H1 (cell line): ENCODE results near the gene USP53. TPM values are rescaled to one million over a fixed set of nuclear protein-coding genes. Genes with fewer than 3 reads are reported as not detected.

Experiments used
- CTCF ChIA-PET: fragments of 300-600 bp; sonication (Branson Sonifier 250); formaldehyde crosslinking; loops from one replicate; lab custom pipeline; 2021; ENCODE audit not compliant: partially characterized antibody; lab: Charles Lee
- POLR2A ChIA-PET: fragments of 300-600 bp; sonication (Branson Sonifier 250); formaldehyde crosslinking; loops from one replicate; lab custom pipeline; 2021; ENCODE audit warnings: inconsistent platforms; ENCODE audit not compliant: partially characterized antibody; lab: Charles Lee
- DNase-seq, 2 experiments: peaks; one replicate each; pipeline versions ENCODE4 v3.0.0 to v3.0.0-alpha.2; 2010 to 2022; ENCODE audit warnings: low spot score in 2 of 2, low read depth in 1 of 2, mixed read lengths in 1 of 2
- FAIRE-seq: peaks from 2 replicates; lab custom pipeline; 2011; peaks lifted over from hg19 to GRCh38; lab: Jason Lieb, UNC
- H2AFZ ChIP-seq: 2 replicates; pipeline ENCODE4 v1.8.1; 2012; ENCODE audit warnings: low read length, inconsistent platforms
- H2AK5ac ChIP-seq: 2 replicates; pipeline ENCODE4 v1.6.1; 2013; ENCODE audit warnings: low read depth, low read length
- H2BK120ac ChIP-seq: replicated peaks from 2 replicates; pipeline ENCODE3; 2013; ENCODE audit warnings: low read depth, low read length, inconsistent platforms
- H2BK12ac ChIP-seq: 2 replicates; pipeline ENCODE4 v1.6.1; 2013; ENCODE audit warnings: low read depth, low read length
- H2BK15ac ChIP-seq: 2 replicates; pipeline ENCODE4 v1.6.1; 2013; ENCODE audit warnings: low read length
- H2BK20ac ChIP-seq: 2 replicates; pipeline ENCODE4 v1.6.1; 2013; ENCODE audit warnings: low read length
- H2BK5ac ChIP-seq: 2 replicates; pipeline ENCODE4 v1.6.1; 2013; ENCODE audit warnings: low read depth, low read length
- H3K14ac ChIP-seq: 2 replicates; pipeline ENCODE4 v1.6.1; 2013; ENCODE audit warnings: inconsistent platforms; ENCODE audit not compliant: insufficient read length
- H3K18ac ChIP-seq: 2 replicates; pipeline ENCODE4 v1.6.1; 2013; ENCODE audit warnings: low read length; ENCODE audit errors: extremely low read depth
- H3K23ac ChIP-seq: 2 replicates; pipeline ENCODE4 v1.6.1; 2013; ENCODE audit warnings: inconsistent platforms; ENCODE audit not compliant: insufficient read length
- H3K23me2 ChIP-seq: 2 replicates; pipeline ENCODE4 v1.6.1; 2013; ENCODE audit warnings: low read depth, low read length
- H3K27ac ChIP-seq: 2 replicates; pipeline ENCODE4 v1.6.1; 2011; ENCODE audit warnings: low read depth, low read length, inconsistent platforms
- H3K27me3 ChIP-seq, 4 experiments: replicated peaks in 1 of 4; 1 replicate in 1 of 4; 2 replicates in 3 of 4; pipeline versions ENCODE4 v1.6.1 to v1.8.1; 2011 to 2013; ENCODE audit warnings: low read length in 3 of 4, mild to moderate bottlenecking in 3 of 4, inconsistent platforms in 2 of 4, mixed read lengths in 2 of 4, moderate library complexity in 1 of 4; ENCODE audit not compliant: control insufficient read depth in 3 of 4, insufficient read depth in 3 of 4; ENCODE audit errors: extremely low read depth in 1 of 4
- H3K36me3 ChIP-seq, 4 experiments: 2 replicates each; pipeline versions ENCODE4 v1.6.1 to v1.8.1; 2011 to 2013; ENCODE audit warnings: mild to moderate bottlenecking in 4 of 4, low read length in 3 of 4, moderate library complexity in 2 of 4, control low read depth in 1 of 4, inconsistent platforms in 1 of 4; ENCODE audit not compliant: insufficient read depth in 4 of 4, control insufficient read depth in 2 of 4
- H3K4ac ChIP-seq: replicated peaks from 2 replicates; pipeline ENCODE3; 2013; ENCODE audit warnings: low read length, low read depth, mixed read lengths, inconsistent platforms; ENCODE audit not compliant: insufficient read length
- H3K4me1 ChIP-seq, 4 experiments: replicated peaks in 1 of 4; 1 replicate in 1 of 4; 2 replicates in 3 of 4; pipeline versions ENCODE4 v1.6.1 to v1.8.1; 2011 to 2013; ENCODE audit warnings: low read length in 3 of 4, inconsistent platforms in 2 of 4, mixed read lengths in 1 of 4; ENCODE audit not compliant: insufficient read depth in 4 of 4, control insufficient read depth in 3 of 4
- H3K4me2 ChIP-seq, 2 experiments: 2 replicates each; pipeline versions ENCODE4 v1.6.1 to v1.8.1; 2011 to 2013; ENCODE audit warnings: low read depth in 2 of 2, low read length in 2 of 2, control low read depth in 1 of 2, inconsistent platforms in 1 of 2, mild to moderate bottlenecking in 1 of 2; ENCODE audit not compliant: insufficient read depth in 1 of 2
- H3K4me3 ChIP-seq, 4 experiments: fragments of 200-600, 300-600 bp in 1 of 4; sonication (generic), shearing (Covaris generic), sonication (Bioruptor Twin) in 1 of 4; 2 replicates each; pipeline versions ENCODE4 v1.5.1 to v1.8.1; 2011 to 2016; ENCODE audit warnings: low read length in 4 of 4, low read depth in 3 of 4, control low read depth in 2 of 4, inconsistent platforms in 2 of 4, mild to moderate bottlenecking in 2 of 4, mixed read lengths in 1 of 4, moderate library complexity in 1 of 4; ENCODE audit not compliant: insufficient read depth in 2 of 4; ENCODE audit errors: extremely low read depth in 1 of 4
- H3K56ac ChIP-seq: replicated peaks from 2 replicates; pipeline ENCODE3; 2013; ENCODE audit warnings: low read depth, mild to moderate bottlenecking, mixed read lengths, low read length, inconsistent platforms; ENCODE audit not compliant: insufficient read length
- H3K79me1 ChIP-seq: 2 replicates; pipeline ENCODE4 v1.6.1; 2013; ENCODE audit warnings: low read depth, low read length, control low read depth
- H3K79me2 ChIP-seq, 2 experiments: 2 replicates each; pipeline versions ENCODE4 v1.6.1 to v1.8.1; 2012 to 2013; ENCODE audit warnings: low read length in 2 of 2, mild to moderate bottlenecking in 2 of 2, inconsistent platforms in 1 of 2; ENCODE audit not compliant: insufficient read depth in 2 of 2, control insufficient read depth in 1 of 2
- H3K9ac ChIP-seq, 4 experiments: replicated peaks in 1 of 4; 1 replicate in 1 of 4; 2 replicates in 3 of 4; pipeline versions ENCODE4 v1.6.1 to v1.8.1; 2011 to 2013; ENCODE audit warnings: low read depth in 3 of 4, low read length in 3 of 4, control low read depth in 2 of 4, mild to moderate bottlenecking in 2 of 4, moderate library complexity in 2 of 4, inconsistent platforms in 1 of 4; ENCODE audit errors: extremely low read depth in 1 of 4
- H3K9me3 ChIP-seq, 2 experiments: 2 replicates each; pipeline versions ENCODE4 v1.6.1 to v1.8.1; 2012 to 2013; ENCODE audit warnings: mild to moderate bottlenecking in 2 of 2, moderate library complexity in 2 of 2, control low read depth in 1 of 2, inconsistent platforms in 1 of 2, low read depth in 1 of 2, low read length in 1 of 2, mixed read lengths in 1 of 2; ENCODE audit not compliant: insufficient read depth in 2 of 2
- H4K20me1 ChIP-seq, 2 experiments: replicated peaks in 1 of 2; 2 replicates each; pipeline versions ENCODE3 to v1.8.1; 2011 to 2013; ENCODE audit warnings: inconsistent platforms in 2 of 2, low read length in 2 of 2, mild to moderate bottlenecking in 1 of 2; ENCODE audit not compliant: insufficient read depth in 2 of 2, control insufficient read depth in 1 of 2
- H4K5ac ChIP-seq: 2 replicates; pipeline ENCODE4 v1.6.1; 2013; ENCODE audit warnings: low read length, low read depth, mixed read lengths, inconsistent platforms; ENCODE audit not compliant: insufficient read length
- H4K8ac ChIP-seq: 2 replicates; pipeline ENCODE4 v1.8.0; 2013; ENCODE audit warnings: mild to moderate bottlenecking, moderate library complexity, low read length, inconsistent platforms; ENCODE audit not compliant: insufficient read depth; ENCODE audit errors: extremely low read depth
- H4K91ac ChIP-seq: replicated peaks from 2 replicates; pipeline ENCODE3; 2013; ENCODE audit warnings: low read length, mixed read lengths, inconsistent platforms; ENCODE audit not compliant: insufficient read length
- ASH2L ChIP-seq: fragments of 200-600, 300-600 bp; sonication (generic); IDR thresholded peaks from one replicate; pipeline ENCODE4 v1.7.1; 2017; ENCODE audit warnings: low read length
- ATF3 ChIP-seq: IDR thresholded peaks from 2 replicates; pipeline ENCODE4 v1.6.1; 2011; ENCODE audit warnings: low read depth, mild to moderate bottlenecking, low read length; ENCODE audit not compliant: insufficient read depth
- BCL11A ChIP-seq, 2 experiments: IDR thresholded peaks; one replicate each; pipeline ENCODE4 v1.6.1; 2011; ENCODE audit warnings: low read depth in 2 of 2, low read length in 2 of 2, mild to moderate bottlenecking in 2 of 2
- CEBPB ChIP-seq: IDR thresholded peaks from 2 replicates; pipeline ENCODE4 v1.6.1; 2012; ENCODE audit warnings: low read depth, low read length
- CTBP2 ChIP-seq: IDR thresholded peaks from 2 replicates; pipeline ENCODE4 v1.7.0; 2011; ENCODE audit warnings: borderline replicate concordance, mild to moderate bottlenecking, moderate library complexity, mixed read lengths, low read length; ENCODE audit not compliant: insufficient read depth, insufficient read length
- HDAC6 ChIP-seq: IDR thresholded peaks from one replicate; pipeline ENCODE4 v1.7.1; 2012; ENCODE audit warnings: low read depth, mild to moderate bottlenecking, inconsistent platforms, low read length, moderate library complexity
- JUN ChIP-seq: IDR thresholded peaks from 2 replicates; pipeline ENCODE4 v1.6.1; 2011; ENCODE audit warnings: low read depth, mild to moderate bottlenecking, improper control_type of control experiment, low read length
- NANOG ChIP-seq: IDR thresholded peaks from 2 replicates; pipeline ENCODE4 v1.6.1; 2011; ENCODE audit warnings: low read length, low read depth, mild to moderate bottlenecking, inconsistent platforms; ENCODE audit not compliant: insufficient read depth, poor library complexity, severe bottlenecking
- SAP30 ChIP-seq: fragments of 300-600 bp; sonication (generic); IDR thresholded peaks from 2 replicates; pipeline ENCODE4 v1.7.1; 2012; ENCODE audit warnings: low read length, moderate library complexity, mild to moderate bottlenecking, inconsistent platforms; ENCODE audit not compliant: insufficient read depth, insufficient replicate concordance
- SP2 ChIP-seq: IDR thresholded peaks from 2 replicates; pipeline ENCODE4 v1.6.1; 2012; ENCODE audit warnings: mild to moderate bottlenecking, low read length, inconsistent platforms
- SP4 ChIP-seq: IDR thresholded peaks from 2 replicates; pipeline ENCODE4 v1.6.1; 2012; ENCODE audit warnings: low read length, inconsistent platforms
- USF2 ChIP-seq: IDR thresholded peaks from 2 replicates; pipeline ENCODE4 v1.6.1; 2011; ENCODE audit warnings: low read length, improper control_type of control experiment
- ZNF274 ChIP-seq: IDR thresholded peaks from 2 replicates; pipeline ENCODE4 v1.7.0; 2012; ENCODE audit warnings: low read length, borderline replicate concordance; ENCODE audit errors: extremely low read depth
- WGBS, 2 experiments: shearing (Covaris generic) in 1 of 2; methylation state at CpG; one replicate each; pipeline versions ENCODE4 v1.1.6 to v1.1.7; 2013 to 2015; ENCODE audit warnings: low lambda C conversion rate in 2 of 2, mixed read lengths in 2 of 2, inconsistent platforms in 1 of 2, low coverage in 1 of 2, missing lambda C conversion rate in 1 of 2; ENCODE audit not compliant: insufficient replicate concordance in 2 of 2, insufficient coverage in 1 of 2, insufficient read length in 1 of 2; ENCODE audit errors: extremely low coverage in 1 of 2, missing lambda C conversion rate in 1 of 2; 5-methylcytosine and 5-hydroxymethylcytosine counted together
- polyA plus RNA-seq, 7 experiments: library from polyadenylated mRNA; depleted of rRNA in 3 of 7; stranded (reverse) in 5 of 7; unstranded in 2 of 7; fragments of >200 nt in 5 of 7; fragments of 200-250 nt in 2 of 7; gene quantifications; 1 replicate in 5 of 7; 2 replicates in 1 of 7; 4 replicates in 1 of 7; pipeline versions ENCODE4 v1.2.1 to v1.2.3, GENCODE V29; 2011 to 2013; ENCODE audit warnings: missing spikeins in 2 of 7, mixed read lengths in 2 of 7
- total RNA-seq: library from RNA; stranded (reverse); fragmentation: NEBNext Ultra II Directional; extraction: Animal tissue kit (Norgen Biotek cat#: 25700); gene quantifications from 2 replicates; pipeline ENCODE4 v1.2.1, GENCODE V29; 2021

Gene USP53
- total and polyA plus RNA-seq, 2 of the 8 experiments (the other 6 are each of a cell fraction or from before 2014, with no cell fraction given) = 2.9 to 14.9 TPM

GRCh38 chr4:119237642-119238041 lies 25.1 kb downstream of the USP53 start:
- H3K36me3 ChIP-seq = no peaks in the 10 kb centered on the region
- no peak overlapping the region for H3K14ac ChIP-seq
- FAIRE-seq = no peak
- no peaks in the 10 kb centered on the region for H3K79me1 ChIP-seq
- ChIA-PET CTCF (interaction anchor here (0.7 to 1.4 kb wide), 4 partner anchors 19 to 1859 kb away, joined by 3 read pairs; no protein-coding TSS in a partner anchor), POLR2A (interaction anchor here (1.5 to 1.8 kb wide), 2 partner anchors 9 to 28 kb away, joined by 3 to 4 read pairs; no protein-coding TSS in a partner anchor)
- H2AK5ac ChIP-seq = no peak overlapping the region
- H3K27me3 ChIP-seq = no peaks in the 10 kb centered on the region
- H4K91ac ChIP-seq = no peak overlapping the region
- no peaks in the 10 kb centered on the region for H3K9me3 ChIP-seq
- no peak overlapping the region for H3K23ac ChIP-seq
- H4K20me1 ChIP-seq = no peaks in the 10 kb centered on the region
- H3K4me3 ChIP-seq = no peak overlapping the region
- no peak overlapping the region for H3K56ac ChIP-seq
- no peak overlapping the region for H3K18ac ChIP-seq
- DNase-seq = no peak
- no peak overlapping the region for H2AFZ ChIP-seq
- 95% methylated on average over 2 of the region's 2 CpGs; no CpG with 5 or more reads in 1 of the 2 experiments for WGBS, 2 experiments
- H3K9ac ChIP-seq = no peak overlapping the region
- no peak overlapping the region for H2BK15ac ChIP-seq
- H3K4me1 ChIP-seq = peaks cover 0 to 3% (median 0%) of the 10 kb centered on the region in 4 experiments; a peak in 1 of 7 replicates
- H2BK5ac ChIP-seq = no peak overlapping the region
- no peaks in the 10 kb centered on the region; a peak in 1 of 4 replicates for H3K79me2 ChIP-seq
- H4K5ac ChIP-seq = no peak overlapping the region
- no peak overlapping the region for H2BK120ac ChIP-seq
- H3K23me2 ChIP-seq = no peaks in the 10 kb centered on the region
- no peak overlapping the region for H3K4me2 ChIP-seq
- H3K27ac ChIP-seq = no peak overlapping the region
- H2BK20ac ChIP-seq = no peak overlapping the region
- H2BK12ac ChIP-seq = no peak overlapping the region
- no peak overlapping the region for H4K8ac ChIP-seq
- no peak overlapping the region for H3K4ac ChIP-seq
- TF ChIP-seq NANOG (no peak), HDAC6 (no peak), CEBPB (no peak), SP4 (no peak), ASH2L (no peak), ATF3 (no peak), JUN (no peak), CTBP2 (no peak), SAP30 (no peak), BCL11A (IDR thresholded peaks at IDR 0.05; ENCODE audit: low read depth in 2 of 2, low read length in 2 of 2) (no peak), ZNF274 (no peak), SP2 (no peak), USF2 (no peak)
